A673 (cell line): ENCODE measurements around the gene CNIH3.

ENCODE experiments used
- EZH2 ChIP-seq: fragments of 200-600 bp; sonication (generic); IDR thresholded peaks from 2 replicates; pipeline ENCODE4 v1.6.1; 2017; ENCODE audit warnings: borderline replicate concordance, low read depth, mild to moderate bottlenecking, mixed read lengths, antibody characterized with exemption, low read length; ENCODE audit not compliant: poor library complexity, severe bottlenecking
- TF ChIP-seq, protein P1 (sequence below): fragments of 300-800, 200-600 bp; sonication (generic); conservative IDR thresholded peaks from 2 replicates; pipeline ENCODE4 v1.5.1; 2017; ENCODE audit warnings: low read depth, mild to moderate bottlenecking, antibody characterized with exemption, low read length, moderate library complexity, mixed read lengths

DNA sequence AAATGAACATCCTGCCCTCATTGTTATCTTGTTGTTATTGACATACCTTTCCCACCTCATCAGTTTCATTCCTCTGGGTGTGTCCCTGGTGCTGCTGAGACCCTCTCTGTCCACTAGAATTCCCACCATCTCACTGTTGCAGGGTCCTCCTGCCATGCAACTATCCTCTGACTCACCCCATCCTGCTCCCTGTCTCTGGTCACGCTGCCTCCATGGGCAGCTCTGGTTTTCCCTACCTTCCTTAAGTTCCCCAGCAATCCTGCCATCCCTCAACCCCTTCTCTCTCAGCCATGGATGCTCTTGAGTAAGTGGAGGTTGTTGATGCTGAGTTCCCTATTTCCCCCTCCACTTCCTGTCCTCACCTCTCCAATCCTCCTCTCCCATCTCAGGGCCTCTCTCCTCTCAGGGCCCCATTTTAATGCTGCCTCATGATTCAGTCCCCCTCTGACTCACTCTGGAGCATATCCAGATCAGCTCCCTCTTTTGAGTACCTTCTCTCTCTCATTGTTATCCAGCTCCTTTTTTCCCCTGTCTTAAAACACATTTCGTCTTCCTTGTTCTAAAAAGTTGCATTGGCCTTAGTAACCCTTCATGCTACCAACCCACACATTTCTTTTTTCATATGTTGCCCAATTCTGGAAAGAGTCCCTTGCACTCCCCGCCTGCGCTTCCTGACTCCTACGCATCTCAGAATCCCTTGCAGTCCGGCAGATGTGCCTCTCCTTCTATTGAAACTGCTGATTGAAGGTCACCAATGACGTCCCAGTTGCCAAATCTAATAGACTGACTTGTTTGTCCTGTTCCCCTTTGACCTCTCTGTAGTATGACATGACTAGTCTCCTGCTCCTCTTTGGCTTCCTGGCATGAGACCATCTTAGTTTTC, 92.0 kb downstream of the CNIH3 start:
- TF ChIP-seq, protein P1, sequence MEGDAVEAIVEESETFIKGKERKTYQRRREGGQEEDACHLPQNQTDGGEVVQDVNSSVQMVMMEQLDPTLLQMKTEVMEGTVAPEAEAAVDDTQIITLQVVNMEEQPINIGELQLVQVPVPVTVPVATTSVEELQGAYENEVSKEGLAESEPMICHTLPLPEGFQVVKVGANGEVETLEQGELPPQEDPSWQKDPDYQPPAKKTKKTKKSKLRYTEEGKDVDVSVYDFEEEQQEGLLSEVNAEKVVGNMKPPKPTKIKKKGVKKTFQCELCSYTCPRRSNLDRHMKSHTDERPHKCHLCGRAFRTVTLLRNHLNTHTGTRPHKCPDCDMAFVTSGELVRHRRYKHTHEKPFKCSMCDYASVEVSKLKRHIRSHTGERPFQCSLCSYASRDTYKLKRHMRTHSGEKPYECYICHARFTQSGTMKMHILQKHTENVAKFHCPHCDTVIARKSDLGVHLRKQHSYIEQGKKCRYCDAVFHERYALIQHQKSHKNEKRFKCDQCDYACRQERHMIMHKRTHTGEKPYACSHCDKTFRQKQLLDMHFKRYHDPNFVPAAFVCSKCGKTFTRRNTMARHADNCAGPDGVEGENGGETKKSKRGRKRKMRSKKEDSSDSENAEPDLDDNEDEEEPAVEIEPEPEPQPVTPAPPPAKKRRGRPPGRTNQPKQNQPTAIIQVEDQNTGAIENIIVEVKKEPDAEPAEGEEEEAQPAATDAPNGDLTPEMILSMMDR: no peak
- no peak for TF ChIP-seq EZH2
